A549 (cell line): ENCODE data around the gene ZFX.

Experiments used
- CTCF ChIP-seq: fragments of >200 bp; sonication (Bioruptor Twin); formaldehyde crosslinking; IDR thresholded peaks from 3 replicates; pipeline ENCODE4 v1.5.1; 2016
- POLR2A ChIP-seq: IDR thresholded peaks from 2 replicates; pipeline ENCODE4 v1.6.1; 2012; ENCODE audit warnings: mild to moderate bottlenecking, low read length

GRCh38 chrX:24215272-24215671, 65.7 kb downstream of the ZFX start:
- TF ChIP-seq CTCF (no peak), POLR2A (no peak)
